ENCODE measurements around the gene MARCOL. TPM values are rescaled to one million over a fixed set of nuclear protein-coding genes. Genes with fewer than 3 reads are reported as not detected.

MARCOL gene, protein sequence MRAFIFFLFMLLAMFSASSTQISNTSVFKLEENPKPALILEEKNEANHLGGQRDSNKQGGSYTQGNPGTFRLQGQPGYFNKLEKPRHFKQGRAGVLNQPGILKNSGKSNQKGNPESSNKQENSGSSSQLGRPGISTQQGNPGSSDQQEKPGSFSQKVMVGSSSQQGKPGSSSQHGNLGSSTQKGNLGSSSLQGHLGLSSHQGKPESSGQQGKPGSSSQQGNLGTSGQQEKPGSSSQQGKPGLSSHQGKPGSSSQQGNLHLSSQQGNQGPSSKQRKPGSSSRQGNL
- under 1 TPM in 1 of 4 donors, not detected in 3; 0.12 TPM for polyA plus RNA-seq (ENCODE audit: insufficient read length in 4 of 4)

DNA sequence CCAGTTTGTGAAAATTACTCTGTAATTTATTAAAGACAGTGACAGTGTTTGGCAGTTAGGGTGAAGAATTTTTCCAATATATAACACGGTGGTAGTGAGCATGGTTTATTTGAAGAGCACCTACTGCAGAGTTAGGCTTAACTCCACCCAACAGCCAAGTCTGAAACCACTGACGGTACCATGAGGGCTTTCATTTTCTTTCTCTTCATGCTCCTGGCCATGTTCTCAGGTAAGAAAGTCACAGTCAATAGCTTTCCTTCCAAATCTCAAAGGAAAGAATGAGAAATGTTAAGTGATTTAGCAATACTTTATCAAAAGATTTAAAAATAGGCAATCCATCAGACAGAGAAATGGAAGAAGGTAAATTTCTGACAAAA is at the start of gene MARCOL:
Gene MARCOL, plus strand, starts transcription at position 108 of the 377 bp plus-strand sequence. Its CDS starts 73 bp downstream, at position 181.
- no peak for DNase-seq (ENCODE audit: low read depth in 4 of 4, low spot score in 3 of 4)

DNA sequence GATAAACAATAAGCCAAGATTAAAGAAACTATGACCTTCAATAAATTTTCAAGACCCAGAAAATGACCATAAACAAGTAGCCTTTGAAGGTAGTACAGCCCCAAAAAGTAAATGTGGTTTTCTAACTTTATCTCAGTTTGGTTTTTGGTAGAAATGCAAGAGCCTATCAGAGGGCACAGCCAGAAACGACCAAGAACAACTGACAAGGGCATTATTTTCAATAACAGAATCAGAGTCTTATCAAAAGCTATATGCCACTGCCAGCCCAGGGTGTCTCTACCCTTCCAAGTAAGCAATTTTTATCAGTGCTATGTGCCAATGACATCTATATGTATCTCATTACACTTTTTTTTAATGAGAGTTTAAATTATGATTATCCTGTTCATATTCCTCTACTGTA is 47.3 kb upstream of the MARCOL start:
- no peak for DNase-seq (ENCODE audit: low read depth in 4 of 4, low spot score in 3 of 4)

DNA sequence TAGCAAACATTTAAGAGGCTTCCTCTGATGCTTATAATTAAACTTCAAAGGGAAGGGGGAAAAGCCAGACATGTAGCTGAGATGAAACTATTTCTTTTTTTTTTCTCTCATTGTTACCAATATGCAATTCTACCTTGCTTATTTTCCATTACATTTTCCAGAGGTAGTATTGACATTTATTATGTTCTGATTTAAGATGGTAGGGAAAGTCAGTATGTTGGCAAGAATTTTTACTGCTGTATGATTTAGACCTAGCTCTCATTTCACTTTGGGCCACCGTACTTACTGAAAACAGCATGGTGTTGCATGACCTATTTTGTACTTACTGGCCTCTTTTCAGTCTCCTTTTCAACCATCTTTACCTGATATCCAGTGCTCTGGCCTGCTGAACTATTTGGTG is 45.1 kb upstream of the MARCOL start:
- no peak for DNase-seq (ENCODE audit: low read depth in 4 of 4, low spot score in 3 of 4)

DNA sequence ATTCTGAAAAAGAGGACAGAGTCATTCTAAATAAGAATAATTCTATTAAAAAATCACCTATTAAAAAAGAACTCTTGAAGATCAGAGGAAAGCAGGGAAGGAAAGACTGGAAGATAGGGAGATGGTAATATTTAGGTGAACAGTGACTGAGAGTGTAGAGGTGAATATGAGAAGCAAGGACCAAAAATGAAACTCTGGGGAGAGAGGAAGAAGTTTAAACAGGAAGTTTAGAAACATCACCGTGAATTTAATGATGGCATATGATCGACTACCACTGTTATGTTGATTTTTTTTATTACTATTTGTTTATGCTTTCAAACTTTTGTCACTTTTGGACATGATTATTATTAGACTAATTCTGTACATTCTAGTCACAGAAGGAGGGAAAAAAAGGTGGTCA is 37.2 kb upstream of the MARCOL start:
- DNase-seq (ENCODE audit: low read depth in 4 of 4, low spot score in 3 of 4): no peak

DNA sequence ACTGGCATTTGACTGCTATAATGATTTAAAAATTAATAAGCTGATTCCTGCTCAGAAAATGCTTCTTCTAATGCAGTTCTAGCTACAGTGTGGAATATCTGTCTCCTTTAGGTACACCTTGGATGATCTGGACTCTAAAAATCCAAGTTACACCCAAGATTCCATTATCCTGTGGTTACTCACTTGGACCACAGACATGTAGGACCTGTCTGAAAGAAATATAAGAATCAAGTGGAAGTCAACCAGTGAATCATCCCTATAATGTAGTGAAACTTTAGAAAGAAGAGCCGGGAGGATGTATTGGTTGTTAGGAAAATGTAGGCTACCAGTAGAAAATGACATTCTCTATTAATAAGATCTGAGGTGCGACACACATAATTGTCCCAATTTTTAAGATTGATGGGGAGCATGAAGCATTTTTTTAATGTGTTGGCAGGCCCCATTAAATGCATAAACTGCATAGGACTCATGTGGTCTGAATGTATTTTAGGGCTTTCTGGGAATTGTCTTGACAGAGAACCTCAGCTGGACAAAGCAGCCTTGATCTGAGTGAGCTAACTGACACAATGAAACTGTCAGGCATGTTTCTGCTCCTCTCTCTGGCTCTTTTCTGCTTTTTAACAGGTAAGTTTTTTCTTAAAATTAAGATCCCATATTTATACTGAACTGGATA is 35.7 kb upstream of the MARCOL start, which contains the start of gene SPINK6:
Gene SPINK6, plus strand, starts transcription at position 512 of the 673 bp plus-strand sequence. Its CDS starts 55 bp downstream, at position 567.
- no peak for DNase-seq (ENCODE audit: low read depth in 4 of 4, low spot score in 3 of 4)

DNA sequence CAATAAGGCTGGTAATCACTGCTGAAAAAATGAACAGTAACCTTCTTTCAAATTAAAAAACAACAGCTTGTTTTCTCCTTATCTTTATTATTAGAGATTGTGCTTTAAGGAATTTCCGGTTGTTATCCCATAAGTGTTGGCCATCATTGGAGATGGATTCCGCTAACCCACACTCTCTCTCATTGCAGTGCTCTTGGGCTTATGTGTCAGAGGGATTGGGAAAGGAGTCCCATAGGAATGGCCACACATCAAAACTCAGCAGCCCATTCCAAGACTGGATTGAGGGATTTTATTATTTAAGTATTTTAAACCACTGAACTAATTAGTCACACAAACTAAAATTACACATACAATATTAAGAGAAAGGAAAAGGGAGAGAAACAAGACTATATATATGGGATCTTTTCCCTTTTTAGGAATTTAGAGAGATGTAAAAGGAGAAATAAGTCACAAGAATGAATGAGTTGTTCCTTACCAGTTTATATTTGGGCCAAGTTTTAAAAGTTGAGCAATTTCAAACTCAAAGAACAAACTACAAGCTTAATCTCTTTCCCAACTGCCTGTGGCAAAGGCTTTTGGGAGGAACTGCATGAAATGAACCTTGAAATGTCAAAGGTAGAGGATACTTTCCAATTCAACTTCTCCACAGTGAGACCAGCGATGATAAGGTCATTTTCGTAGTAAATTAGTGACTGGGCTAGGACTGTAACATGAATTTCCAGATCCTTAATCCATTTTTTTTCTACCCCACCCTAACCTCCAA is 33.1 kb upstream of the MARCOL start:
- DNase-seq (ENCODE audit: low read depth in 4 of 4, low spot score in 3 of 4): no peak

DNA sequence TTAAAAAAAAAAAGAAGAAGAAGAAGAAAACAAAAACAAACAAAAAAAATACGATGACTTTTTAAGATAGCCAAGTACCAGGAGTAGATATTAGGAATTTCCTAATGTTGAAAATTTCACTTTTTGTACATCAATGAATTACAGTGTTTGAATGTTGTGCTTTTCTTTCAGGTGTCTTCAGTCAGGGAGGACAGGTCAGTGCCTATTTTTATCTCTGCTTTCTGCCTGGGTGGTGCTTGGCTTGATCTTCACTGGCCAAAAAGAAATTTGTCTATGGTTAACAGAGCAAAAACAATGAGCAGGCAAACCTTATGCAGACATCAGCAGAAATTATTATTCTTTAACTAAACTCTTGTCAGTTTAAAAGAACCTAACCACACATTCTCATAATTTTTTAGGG is 32.5 kb upstream of the MARCOL start:
- no peak for DNase-seq (ENCODE audit: low read depth in 4 of 4, low spot score in 3 of 4)

DNA sequence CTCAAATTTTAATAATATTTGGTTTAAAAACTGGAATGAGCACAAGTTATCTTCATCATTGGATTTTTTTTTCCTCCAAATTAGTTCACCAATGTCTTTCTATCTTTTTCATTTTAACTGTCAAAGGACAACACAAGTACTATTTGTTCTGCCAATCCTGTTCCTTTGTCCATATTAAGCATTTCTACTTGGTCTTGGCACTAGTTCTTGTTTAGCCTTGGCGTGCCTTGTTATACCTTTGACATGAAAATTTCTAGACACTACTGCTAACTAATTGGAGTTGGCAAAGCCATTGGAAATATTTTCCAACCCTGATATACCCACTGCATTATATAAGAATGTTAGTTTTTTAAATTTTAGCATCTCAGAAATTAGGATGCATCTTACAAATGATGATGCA is 31.7 kb upstream of the MARCOL start:
- DNase-seq (ENCODE audit: low read depth in 4 of 4, low spot score in 3 of 4): no peak

DNA sequence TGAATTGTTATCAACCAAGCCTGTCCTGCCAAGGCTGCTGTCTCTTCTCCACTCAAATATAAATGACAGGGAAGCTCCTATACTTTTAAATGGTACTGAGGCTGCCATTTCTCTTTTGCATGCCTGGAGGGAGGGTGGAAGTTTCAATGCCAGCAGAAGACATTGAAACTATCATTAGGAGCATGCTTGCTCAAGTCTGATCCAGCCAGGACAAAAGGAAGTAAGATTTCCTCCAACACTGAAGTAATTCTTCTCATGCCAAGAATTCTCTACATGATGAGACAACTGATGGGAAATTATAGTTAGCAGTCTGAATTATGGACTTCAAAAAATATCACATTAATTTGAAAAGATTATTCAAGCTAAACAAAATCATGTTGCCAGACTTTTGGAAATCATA is 30.1 kb upstream of the MARCOL start:
- DNase-seq (ENCODE audit: low read depth in 4 of 4, low spot score in 3 of 4): no peak

DNA sequence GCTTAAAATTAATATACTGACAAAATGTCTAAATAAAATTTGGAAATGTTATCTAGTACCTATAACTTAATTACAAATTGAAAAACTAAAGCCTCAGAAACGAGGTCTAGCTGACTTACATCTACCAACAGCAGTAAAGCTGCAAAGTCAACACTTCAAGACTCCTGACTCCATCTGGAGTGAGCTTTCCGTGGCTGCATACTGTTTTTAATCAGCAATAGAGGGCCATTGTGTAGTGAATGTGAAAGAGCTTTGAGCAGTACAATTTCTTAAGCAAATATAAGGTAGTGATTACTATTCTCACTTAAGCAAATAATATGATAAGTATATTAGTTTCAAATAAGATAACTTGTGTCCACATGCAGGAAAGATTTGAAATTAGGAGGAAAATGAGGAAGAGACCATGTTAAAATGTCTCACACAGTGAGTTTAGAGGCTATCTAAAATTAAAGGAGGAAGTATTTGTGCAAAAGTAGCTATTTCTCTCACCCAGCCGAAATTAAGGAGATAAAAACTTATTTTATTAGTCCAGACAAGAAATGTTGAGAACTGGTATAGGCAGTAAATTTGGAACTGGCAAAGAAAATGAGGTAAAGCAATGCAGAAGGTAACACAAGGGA is 29.1 kb upstream of the MARCOL start:
- no peak for DNase-seq (ENCODE audit: low read depth in 4 of 4, low spot score in 3 of 4)

DNA sequence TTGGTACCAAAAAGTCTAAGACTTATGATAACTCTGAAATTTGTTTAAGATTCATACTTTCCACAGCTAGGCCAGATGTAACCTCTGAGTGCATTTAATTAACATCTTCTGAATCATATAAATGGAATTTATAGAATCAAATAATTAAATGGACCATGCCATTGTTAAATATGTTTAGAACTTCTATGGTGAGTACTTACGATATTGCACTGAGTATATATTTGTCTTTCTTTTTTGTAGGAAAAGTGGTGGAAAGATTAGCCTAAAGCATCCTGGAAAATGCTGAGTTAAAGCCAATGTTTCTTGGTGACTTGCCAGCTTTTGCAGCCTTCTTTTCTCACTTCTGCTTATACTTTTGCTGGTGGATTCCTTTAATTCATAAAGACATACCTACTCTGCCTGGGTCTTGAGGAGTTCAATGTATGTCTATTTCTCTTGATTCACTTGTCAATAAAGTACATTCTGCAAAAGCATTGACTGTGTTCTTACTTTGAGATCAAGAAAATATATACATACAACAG is 23.6 kb upstream of the MARCOL start:
- DNase-seq (ENCODE audit: low read depth in 4 of 4, low spot score in 3 of 4): no peak

DNA sequence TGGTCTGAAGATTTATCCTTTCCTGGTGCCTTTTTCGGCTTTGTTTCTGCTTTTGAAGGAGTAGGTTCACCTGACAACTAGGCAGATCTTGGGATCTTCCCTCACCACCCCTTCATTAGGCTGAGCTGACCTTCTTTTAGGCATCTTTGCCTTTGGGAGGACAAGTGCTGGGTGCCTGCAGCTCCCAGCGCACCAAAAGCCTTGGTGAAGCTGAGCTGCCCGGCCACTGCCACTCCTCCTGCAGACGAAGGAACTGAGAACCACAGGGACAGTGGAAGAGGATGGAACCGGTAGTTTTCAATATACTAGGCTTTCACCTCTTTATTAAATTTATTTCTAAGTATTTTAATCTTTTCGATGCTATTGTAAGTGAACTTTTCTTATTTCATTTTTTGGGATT is 16.8 kb upstream of the MARCOL start:
- no peak for DNase-seq (ENCODE audit: low read depth in 4 of 4, low spot score in 3 of 4)

DNA sequence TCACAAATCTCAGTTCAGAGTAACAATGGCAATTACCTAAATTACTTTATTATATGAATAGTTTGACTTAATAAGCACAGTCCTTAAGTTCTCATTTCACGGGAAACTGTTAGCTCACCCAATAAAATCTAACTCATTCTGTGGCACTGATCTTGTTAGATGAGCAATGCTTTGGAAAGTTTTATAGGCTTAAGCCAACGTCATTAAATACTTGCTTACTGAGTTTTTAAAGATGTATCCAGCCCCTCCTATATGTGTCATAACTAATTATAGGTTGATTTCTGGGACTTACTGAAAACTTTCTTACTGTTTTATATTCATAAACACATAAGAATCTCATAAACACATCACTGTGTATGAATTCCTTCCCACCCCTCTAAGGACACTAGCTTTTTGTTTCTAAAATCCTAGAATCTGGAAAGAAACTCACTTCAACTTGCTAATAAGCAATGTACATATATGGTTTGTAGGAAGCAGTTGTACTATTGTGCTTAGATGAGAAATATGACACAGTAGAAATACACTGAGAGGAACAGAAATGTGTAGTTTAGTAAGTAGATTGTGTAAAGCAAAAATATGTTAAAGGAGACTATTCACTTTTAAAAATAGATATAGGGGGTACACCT is 14.1 kb upstream of the MARCOL start:
- DNase-seq (ENCODE audit: low read depth in 4 of 4, low spot score in 3 of 4): no peak

DNA sequence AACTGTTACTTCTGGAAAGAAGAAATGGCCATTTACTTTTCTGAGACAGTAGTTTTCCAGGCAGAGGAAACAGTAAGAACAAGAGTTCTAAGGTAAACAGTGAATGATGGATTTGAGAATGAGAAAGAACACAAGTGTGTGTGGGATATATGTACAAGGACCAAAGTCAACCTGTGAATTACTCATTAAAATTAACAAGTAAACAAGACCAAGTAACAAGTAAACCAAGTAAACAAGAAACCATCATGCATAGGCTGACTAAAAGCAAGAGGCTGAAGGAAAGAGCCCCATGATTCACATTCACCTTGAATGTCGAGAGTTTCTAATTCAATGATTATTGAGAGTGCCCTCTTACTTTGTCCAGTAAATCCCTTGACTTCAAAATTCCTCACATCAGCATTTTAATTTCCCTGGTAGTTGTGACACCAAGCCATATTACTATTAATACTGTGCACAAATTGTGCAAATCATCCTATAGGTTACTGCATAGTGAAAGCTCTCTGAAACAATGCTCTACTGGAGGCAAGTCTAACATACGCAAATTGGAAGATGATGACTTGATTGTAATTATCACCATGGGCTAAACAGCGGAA is 9.8 kb upstream of the MARCOL start:
- DNase-seq (ENCODE audit: low read depth in 4 of 4, low spot score in 3 of 4): no peak

DNA sequence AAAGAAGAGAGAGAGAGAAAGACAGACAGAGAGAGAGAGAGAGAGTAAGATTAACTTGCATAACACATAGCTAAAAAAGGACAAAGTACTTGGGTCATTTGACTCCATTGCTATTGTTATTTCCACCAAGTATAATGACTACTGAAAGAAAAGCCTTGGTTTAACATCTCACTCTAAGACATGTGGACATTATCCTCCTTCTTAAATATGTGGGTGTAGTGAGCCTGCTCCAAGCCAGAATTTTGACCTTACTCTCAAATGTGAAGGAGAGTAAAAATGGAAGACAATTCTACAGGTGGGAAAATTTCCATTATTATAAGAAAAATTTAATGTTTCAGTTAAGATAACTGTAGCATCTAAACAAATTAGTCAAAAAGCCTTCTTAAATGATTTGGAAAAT is 8.5 kb upstream of the MARCOL start:
- DNase-seq (ENCODE audit: low read depth in 4 of 4, low spot score in 3 of 4): no peak

DNA sequence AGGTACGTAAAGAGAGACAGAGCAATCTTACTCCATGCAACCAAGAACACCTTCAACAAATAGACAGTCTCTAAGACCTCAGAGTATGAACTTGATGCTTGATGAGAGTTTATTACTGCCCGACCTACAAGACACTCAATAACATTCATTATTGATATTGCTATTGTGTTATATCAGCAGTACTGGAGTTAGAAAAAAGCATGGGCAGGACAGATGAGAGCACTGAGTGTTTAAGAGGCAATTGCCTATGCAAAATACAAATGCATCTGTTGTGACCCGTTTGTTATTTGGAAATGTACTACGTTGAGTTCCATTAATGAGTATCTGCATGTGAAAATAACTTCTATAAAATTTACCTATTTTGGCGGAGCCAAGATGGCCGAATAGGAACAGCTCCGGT is 8.1 kb upstream of the MARCOL start:
- DNase-seq (ENCODE audit: low read depth in 4 of 4, low spot score in 3 of 4): no peak

DNA sequence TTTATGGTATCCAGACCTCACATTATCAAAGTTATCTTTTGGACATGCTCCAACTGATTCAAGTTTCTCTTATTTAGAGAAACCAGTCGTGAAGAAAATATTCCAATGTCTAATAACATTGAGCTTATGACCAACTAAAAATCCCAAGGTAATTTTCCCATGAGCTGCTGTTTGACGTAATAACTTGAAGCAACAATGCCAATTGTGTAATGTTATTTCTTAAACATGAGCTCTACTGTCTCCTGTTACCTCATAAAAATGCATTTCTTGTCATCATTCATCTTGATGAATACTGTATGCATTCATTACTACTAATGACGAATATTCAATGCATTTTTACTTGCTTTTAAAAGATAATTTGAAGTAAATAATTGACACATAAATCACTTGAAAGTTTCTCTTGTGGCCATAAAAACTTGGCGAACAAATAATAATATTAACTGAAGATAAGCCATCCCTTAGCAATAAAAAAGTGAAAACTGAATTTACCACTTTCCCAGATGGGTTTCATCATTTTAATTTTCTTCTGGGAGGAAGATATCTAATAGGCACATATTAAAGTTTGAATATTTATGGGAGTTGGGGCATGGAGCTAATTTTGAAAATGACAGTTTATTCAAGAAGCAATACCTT is 424 bp upstream of the MARCOL start:
- DNase-seq (ENCODE audit: low read depth in 4 of 4, low spot score in 3 of 4): no peak

DNA sequence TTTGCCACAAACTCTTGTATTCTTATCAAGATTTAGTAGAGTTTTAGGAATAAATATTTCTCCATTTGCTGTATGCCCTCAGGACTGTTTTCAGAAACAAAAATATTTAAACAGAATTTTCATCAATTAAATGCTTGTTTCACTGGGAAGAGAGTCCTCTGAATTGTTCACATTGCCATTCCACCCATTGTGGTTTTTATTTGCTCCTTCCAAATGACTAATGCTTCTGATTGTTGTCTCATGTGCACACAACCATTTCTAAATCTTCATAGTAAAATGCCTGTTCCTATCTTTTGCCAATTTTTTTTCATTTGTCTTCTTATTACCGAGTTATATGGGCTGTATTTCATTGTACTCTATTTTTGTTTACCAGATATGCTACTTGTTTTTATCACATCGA is 10.6 kb downstream of the MARCOL start:
- DNase-seq (ENCODE audit: low read depth in 4 of 4, low spot score in 3 of 4): no peak

DNA sequence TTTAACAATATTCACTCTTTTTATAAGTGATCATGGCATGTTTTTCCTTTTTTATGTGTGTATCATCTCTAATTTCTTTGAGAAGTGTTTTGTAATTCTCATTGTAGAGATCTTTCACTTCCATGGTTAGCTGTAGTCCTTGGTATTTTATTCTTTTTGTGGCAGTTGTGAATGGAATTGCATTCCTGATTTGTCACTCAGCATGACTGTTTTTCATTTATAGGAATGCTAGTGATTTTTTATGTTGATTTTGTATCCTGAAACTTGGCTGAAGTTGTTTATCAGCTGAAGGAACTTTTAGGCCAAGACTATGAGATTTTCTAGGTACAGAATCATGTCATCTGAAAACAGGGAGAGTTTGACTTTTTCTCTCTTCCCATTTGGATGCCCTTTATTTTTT is 17.1 kb downstream of the MARCOL start:
- no peak for DNase-seq (ENCODE audit: low read depth in 4 of 4, low spot score in 3 of 4)

DNA sequence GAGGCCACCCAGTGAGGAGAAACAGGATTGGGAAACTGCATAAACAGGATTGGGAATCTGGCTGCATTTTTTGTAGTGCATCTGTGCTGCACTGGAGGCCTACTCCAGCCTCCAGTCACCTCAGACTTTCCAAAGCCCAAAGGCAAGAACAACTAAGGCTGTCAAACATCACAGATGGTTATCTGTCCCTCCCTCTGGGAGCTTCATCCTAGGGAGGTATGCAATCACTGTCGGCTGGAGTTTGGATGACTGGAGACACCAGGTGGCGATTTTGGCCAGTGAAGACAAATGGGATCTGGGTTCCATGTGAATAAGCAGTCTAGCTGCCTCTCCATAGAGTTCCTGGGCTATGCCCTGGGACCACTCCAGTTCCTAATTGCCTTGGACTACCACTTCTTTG is 21.0 kb downstream of the MARCOL start:
- DNase-seq (ENCODE audit: low read depth in 4 of 4, low spot score in 3 of 4): no peak

Data from right renal pelvis (tissue), 4 donors.